ENCODE measurements around the gene DYNC1H1.
A peak's percentile ranks its signal among the peaks of the same experiment; 100 is the strongest.

The DYNC1H1 gene

GRCh38 chr14:101964297-101965180 lies at the start of gene DYNC1H1:
Gene DYNC1H1, plus strand, starts transcription at chr14:101964573. Its CDS starts 119 bp downstream, at chr14:101964692.
- peak; percentile 94 for DNase-seq (ENCODE audit: low spot score)

GRCh38 chr14:101915871-101916815 lies 48.2 kb upstream of the DYNC1H1 start:
- no peak for DNase-seq (ENCODE audit: low spot score)

DNA sequence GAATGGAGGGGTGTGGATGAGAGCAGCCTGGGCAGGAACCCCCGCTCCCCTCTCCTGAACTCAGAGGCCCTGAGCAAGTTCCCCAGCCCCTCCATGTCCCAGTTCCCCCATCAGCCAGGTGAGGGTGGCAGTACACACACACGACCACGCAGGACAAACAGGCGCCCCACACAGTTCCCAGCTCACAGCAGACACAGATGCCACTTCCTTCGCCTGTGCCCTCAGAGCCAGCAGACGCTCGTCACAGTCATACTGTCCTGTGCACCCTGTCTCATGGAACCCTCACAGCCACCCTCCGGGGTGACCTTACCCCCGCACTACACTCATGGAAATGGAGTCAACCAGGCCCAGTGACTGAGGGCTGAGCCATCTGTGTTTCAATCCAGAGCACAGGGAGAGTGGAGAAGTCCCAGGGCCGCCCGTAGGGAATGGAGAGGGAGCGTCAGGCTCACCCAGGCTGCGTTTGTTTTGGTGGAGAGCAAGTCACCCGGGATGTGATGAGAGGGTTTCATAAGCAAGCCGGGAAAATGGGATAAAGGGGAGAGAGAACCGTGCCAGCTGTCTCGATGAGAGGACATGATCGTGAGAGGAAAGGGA lies 47.5 kb upstream of the DYNC1H1 start:
- DNase-seq (ENCODE audit: low spot score): no peak

GRCh38 chr14:101917413-101918017 lies 46.9 kb upstream of the DYNC1H1 start:
- DNase-seq (ENCODE audit: low spot score): no peak

DNA sequence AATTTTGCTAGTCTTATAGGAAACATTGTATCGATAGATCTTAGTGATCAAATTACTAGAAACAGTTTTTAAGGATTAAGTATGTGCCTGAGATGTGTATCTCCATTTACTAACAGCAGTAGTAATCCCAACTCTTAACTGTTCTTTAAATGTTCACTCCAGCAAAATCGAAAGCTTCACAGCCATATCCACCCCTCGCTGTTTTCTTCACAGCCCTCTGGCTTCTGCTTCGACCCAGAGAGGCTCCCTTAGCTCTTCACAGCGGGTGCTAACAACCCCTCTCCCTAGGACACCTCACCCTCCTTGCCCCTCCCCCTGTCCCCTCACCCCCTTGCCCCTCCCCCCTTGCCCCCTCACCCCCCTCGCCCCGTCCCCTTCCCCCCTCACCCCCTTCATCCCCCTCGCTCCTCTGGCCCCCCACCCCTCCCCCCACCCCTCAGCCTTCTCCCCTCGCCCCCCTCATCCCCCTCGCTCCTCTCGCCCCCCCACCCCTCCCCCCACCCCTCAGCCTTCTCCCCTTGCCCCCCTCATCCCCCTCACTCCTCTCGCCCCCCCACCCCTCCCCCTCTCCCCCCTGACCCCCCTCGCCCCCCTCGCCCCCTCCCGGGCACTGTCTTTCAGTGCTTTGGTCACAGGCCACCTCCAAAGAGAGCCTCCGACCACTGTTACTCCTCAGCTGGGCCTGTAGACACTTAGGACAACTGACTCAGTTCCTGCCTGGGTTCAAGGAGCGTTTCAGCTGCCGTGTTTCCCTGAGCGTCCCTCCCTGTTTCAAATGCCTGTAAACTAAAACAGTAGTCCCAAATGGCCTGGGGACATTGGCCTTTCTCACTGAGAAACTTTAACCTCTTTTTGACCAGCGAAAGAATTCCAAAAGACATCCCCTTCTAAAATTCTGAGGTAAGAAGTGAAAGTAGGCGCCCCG lies 46.0 kb upstream of the DYNC1H1 start:
- peak; percentile 79 for DNase-seq (ENCODE audit: low spot score)

DNA sequence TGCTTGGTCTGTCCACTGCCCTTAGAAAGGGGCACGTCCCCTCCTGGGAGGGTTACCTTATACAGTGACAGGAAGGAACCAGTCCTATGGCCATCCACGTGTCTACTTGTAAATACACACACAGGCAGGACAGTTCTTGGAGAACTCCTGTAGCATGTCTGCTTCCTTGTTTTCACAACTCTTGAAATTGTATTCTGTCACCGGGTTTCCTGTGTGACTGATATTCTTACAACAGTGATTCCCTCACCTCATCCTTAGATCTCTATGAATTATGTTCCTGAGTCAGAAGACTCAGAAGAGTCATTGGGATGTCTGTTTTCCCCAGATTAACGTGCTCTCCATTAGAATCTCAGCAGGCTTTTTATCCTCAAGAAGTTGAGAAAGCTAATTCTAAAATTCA lies 44.1 kb upstream of the DYNC1H1 start:
- no peak for DNase-seq (ENCODE audit: low spot score)

- DNase-seq (ENCODE audit: low spot score): no peak
Observed at GRCh38 chr14:101922866-101923265, 41.5 kb upstream of the DYNC1H1 start.

DNA sequence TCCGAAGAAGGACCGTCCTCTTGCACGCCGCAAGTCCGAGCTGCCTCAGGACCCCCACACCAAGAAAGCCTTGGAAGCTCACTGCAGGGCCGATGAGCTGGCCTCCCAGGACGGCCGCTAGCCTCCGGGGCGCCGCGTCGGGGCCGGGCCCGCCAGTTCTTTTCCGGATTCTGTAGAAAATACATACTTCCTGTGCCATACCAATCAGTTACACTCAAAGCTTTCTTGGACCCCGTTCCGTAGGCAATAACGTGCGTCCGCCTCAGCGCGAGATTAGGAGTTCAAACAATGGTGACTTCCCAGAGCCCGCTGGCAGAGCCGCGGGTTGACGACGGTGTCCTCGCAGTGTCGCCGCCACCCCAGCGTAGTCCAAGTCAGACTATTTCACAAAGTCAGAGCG lies 39.2 kb upstream of the DYNC1H1 start:
- no peak for DNase-seq (ENCODE audit: low spot score)

GRCh38 chr14:101926085-101926484 lies 38.3 kb upstream of the DYNC1H1 start:
- no peak for DNase-seq (ENCODE audit: low spot score)

DNA sequence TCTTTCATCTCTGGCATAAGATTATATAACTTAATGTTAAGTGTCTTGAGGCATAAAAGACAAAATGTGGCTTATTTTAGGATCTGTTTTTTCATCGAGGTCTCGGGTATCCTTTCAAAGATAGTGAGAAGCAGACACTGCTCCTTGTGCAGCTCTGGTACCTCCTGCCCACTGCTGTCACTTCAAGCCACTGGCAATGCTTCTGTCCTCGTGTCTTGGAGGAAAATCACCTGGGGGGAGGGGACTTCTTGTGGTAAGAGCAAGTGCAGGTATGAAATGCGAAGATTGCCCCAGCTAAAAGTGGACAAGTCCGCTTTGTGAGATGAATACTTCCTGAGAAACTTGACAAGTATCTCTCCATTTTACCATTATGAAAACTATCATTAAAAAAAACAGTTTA lies 37.8 kb upstream of the DYNC1H1 start:
- DNase-seq (ENCODE audit: low spot score): no peak

GRCh38 chr14:101927859-101928258 lies 36.5 kb upstream of the DYNC1H1 start:
- DNase-seq (ENCODE audit: low spot score): no peak

DNA sequence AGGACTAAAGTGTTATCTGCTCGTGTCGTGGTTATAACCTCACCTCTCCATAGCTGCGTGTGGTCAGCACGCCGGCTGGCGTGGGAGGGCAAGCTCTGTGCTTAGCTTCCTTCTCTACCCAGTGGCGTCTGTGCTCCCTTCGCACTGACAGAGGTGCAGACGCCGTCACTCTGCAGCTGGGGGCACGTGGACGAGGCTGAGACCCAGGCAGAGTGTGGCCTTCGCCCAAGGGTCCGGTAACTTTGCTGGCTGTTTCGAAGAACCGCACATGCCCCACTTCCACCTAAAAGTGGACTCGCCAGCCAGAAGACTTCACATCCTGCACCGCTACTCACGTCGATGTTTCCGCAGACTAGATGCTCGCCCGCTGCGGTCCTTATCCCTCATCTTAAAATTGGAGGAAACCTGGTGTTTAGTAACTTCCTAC lies 35.9 kb upstream of the DYNC1H1 start:
- DNase-seq (ENCODE audit: low spot score): no peak

- DNase-seq (ENCODE audit: low spot score): no peak
Observed at GRCh38 chr14:101929096-101929495, 35.3 kb upstream of the DYNC1H1 start.

GRCh38 chr14:101929946-101930345 lies 34.4 kb upstream of the DYNC1H1 start:
- DNase-seq (ENCODE audit: low spot score): no peak

GRCh38 chr14:101932673-101933072 lies 31.7 kb upstream of the DYNC1H1 start:
- DNase-seq (ENCODE audit: low spot score): no peak

- no peak for DNase-seq (ENCODE audit: low spot score)
Observed at GRCh38 chr14:101933209-101933608, 31.2 kb upstream of the DYNC1H1 start.

DNA sequence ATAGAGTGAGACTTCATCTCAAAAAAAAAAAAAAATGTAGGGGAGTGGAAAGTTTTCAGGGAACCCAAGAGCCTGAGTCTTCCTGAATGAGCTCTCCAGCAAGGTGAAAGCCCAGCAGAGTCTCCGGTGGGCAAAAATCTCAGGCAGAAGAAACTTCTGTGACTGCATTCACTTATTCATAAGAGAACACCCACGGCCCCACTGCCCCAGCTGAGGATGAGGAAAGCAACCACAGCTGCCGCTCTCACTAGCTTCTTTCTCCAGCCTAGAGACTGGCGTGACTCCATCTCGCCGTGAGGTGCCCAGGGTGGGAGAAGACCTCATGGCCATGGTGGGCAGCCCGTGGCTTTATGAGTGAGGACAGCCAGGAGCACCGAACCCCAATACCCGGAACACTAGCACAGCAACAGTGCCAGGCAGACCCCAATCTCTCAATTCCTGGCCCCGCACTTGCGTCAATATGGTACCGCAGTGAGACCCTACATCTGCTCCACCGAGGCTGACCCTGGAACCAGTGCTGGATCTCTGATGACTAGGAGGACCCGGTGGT lies 29.7 kb upstream of the DYNC1H1 start:
- DNase-seq (ENCODE audit: low spot score): no peak

DNA sequence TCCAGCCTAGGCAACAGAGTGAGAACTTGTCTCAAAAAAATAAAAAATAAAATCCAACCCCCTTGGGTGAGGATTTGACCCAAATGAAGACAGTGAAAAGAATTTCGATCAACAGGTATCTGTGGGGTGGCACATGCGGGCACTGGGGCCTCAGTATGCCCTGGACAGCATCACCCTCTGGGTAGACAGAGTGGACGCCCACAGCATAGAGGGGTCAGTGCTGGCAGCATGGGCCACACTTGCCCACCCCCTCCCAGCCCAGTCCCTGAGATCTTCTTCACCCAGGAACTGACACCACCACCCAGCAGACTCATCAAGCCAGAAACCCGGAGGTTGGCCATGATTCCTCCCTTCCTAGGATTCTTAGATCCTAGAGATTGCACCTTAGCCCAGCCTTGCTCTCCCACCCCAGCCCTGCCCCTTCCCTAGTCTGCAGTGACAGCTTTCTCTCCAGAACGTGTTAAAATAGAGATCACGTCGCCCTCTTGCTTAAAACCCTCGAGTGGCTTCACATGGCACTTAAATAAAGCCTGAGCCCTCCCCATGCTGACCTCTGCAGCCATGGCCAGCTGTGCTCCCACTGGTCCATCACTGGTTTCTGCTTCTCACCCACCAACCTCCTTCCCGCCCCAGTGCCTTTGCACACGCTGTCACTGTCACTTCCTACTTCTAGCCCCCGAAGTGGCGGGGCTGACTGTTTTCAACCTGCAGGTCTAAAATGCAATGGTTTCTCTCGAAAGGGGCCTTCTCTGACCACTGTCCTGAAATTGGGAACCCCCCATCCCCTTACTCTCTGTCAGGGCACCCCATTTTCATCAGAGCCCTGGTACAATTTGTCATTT lies 26.2 kb upstream of the DYNC1H1 start:
- DNase-seq (ENCODE audit: low spot score): no peak

DNA sequence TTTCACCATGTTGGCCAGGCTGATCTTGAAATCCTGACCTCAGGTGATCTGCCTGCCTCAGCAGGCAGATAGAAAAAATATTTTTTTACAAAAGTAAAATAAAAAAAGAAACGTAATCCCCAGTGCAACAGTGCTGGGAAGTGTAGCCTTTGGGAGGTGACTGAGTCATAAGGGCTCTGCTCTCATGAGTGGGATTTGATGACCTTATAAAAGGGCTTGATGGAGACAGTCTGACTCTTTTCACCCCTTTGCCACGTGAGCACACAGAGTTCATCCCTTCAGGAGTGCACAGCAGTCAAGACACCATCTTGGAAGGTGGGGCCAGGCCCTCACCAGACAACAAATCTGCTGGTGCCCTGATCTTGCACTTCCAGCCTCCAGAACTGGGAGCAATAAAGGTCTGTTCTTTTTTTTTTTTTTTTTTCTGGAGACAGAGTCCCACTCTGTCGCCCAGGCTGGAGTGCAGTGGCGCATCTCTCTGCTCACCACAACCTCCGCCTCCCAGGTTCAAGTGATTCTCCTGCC lies 24.7 kb upstream of the DYNC1H1 start:
- no peak for DNase-seq (ENCODE audit: low spot score)

Data from iPS-NIHi11 (cell line).